SK-N-SH (cell line): ENCODE results near the gene NGLY1. TPM values are rescaled to one million over a fixed set of nuclear protein-coding genes. Genes with fewer than 3 reads are reported as not detected.
A peak's percentile ranks its signal among the peaks of the same experiment; 100 is the strongest.

Experiments used
- CTCF ChIA-PET: fragments of 300-600, 350-600 bp; formaldehyde crosslinking; extraction: SDS; loops from one replicate; lab custom pipeline; 2021; lab: Yijun Ruan, JAX
- POLR2A ChIA-PET: fragments of 350-600 bp; sonication (Branson Sonifier 250); formaldehyde crosslinking; extraction: SDS; loops from one replicate; lab custom pipeline; 2020; ENCODE audit warnings: antibody characterized with exemption, inconsistent platforms; lab: Yijun Ruan, JAX
- DNase-seq: peaks from one replicate; pipeline ENCODE4 v3.0.0; 2012
- H2AFZ ChIP-seq: fragments of 200-600 bp; sonication (generic); 2 replicates; pipeline ENCODE4 v1.8.1; 2016; ENCODE audit warnings: antibody characterized with exemption, mild to moderate bottlenecking, low read depth
- H3F3A ChIP-seq: fragments of 200-600 bp; sonication (generic); replicated peaks from 2 replicates; pipeline ENCODE3; 2016; ENCODE audit warnings: antibody characterized with exemption, mild to moderate bottlenecking; ENCODE audit not compliant: insufficient read depth
- H3K27ac ChIP-seq, 2 experiments: fragments of 200-500 bp in 1 of 2; fragments of 200-600 bp in 1 of 2; sonication (Bioruptor generic) in 1 of 2; sonication (generic), shearing (Covaris generic) in 1 of 2; 2 replicates each; pipeline versions ENCODE4 v1.5.1 to v1.6.1; 2014 to 2016; ENCODE audit warnings: low read depth in 2 of 2, inconsistent platforms in 1 of 2, low read length in 1 of 2, mild to moderate bottlenecking in 1 of 2, mixed read lengths in 1 of 2
- H3K27me3 ChIP-seq: fragments of 200-600 bp; sonication (generic), shearing (Covaris generic); 2 replicates; pipeline ENCODE4 v1.6.1; 2016; ENCODE audit warnings: mixed run types; ENCODE audit not compliant: insufficient read depth
- H3K36me3 ChIP-seq, 2 experiments: fragments of 200-500 bp in 1 of 2; fragments of 200-600 bp in 1 of 2; sonication (Bioruptor generic) in 1 of 2; sonication (generic) in 1 of 2; replicated peaks in 1 of 2; 2 replicates each; pipeline versions ENCODE3 to v1.5.1; 2014 to 2016; ENCODE audit warnings: low read length in 1 of 2, mild to moderate bottlenecking in 1 of 2; ENCODE audit not compliant: insufficient read depth in 2 of 2, control insufficient read depth in 1 of 2
- H3K4me1 ChIP-seq, 2 experiments: fragments of 200-500 bp in 1 of 2; fragments of 200-600 bp in 1 of 2; sonication (Bioruptor generic) in 1 of 2; sonication (generic), shearing (Covaris generic) in 1 of 2; 2 replicates each; pipeline versions ENCODE4 v1.5.1 to v1.6.1; 2014 to 2016; ENCODE audit warnings: low read depth in 1 of 2, low read length in 1 of 2, mixed run types in 1 of 2; ENCODE audit not compliant: insufficient read depth in 2 of 2, control insufficient read depth in 1 of 2
- H3K4me2 ChIP-seq: fragments of 200-600 bp; sonication (generic), shearing (Covaris generic); 2 replicates; pipeline ENCODE4 v1.6.1; 2017; ENCODE audit warnings: mixed run types
- H3K4me3 ChIP-seq, 2 experiments: fragments of 200-500 bp in 1 of 2; fragments of 200-600 bp in 1 of 2; sonication (Bioruptor generic) in 1 of 2; sonication (generic), shearing (Covaris generic) in 1 of 2; 2 replicates each; pipeline versions ENCODE4 v1.5.1 to v1.8.1; 2014 to 2016; ENCODE audit warnings: low read depth in 2 of 2, inconsistent platforms in 1 of 2, low read length in 1 of 2, mild to moderate bottlenecking in 1 of 2, mixed read lengths in 1 of 2, moderate library complexity in 1 of 2
- H3K79me2 ChIP-seq: fragments of 200-600 bp; sonication (generic); 2 replicates; pipeline ENCODE4 v1.8.1; 2017; ENCODE audit warnings: mild to moderate bottlenecking; ENCODE audit not compliant: insufficient read depth
- H3K9ac ChIP-seq: fragments of 200-600 bp; sonication (generic); 2 replicates; pipeline ENCODE4 v1.6.1; 2017; ENCODE audit warnings: mixed run types
- H3K9me2 ChIP-seq: fragments of 200-600 bp; sonication (generic); 2 replicates; pipeline ENCODE4 v1.6.1; 2017; ENCODE audit warnings: mixed run types
- H3K9me3 ChIP-seq: fragments of 200-600 bp; sonication (generic); 2 replicates; pipeline ENCODE4 v1.6.1; 2017; ENCODE audit warnings: mixed run types, mild to moderate bottlenecking, moderate library complexity
- H4K20me1 ChIP-seq: fragments of 200-600 bp; sonication (generic); 2 replicates; pipeline ENCODE4 v1.6.1; 2017; ENCODE audit warnings: mild to moderate bottlenecking, mixed run types; ENCODE audit not compliant: insufficient read depth
- ELF1 ChIP-seq: IDR thresholded peaks from 2 replicates; pipeline ENCODE4 v1.4.0; 2012
- JUND ChIP-seq: IDR thresholded peaks from 2 replicates; pipeline ENCODE4 v1.4.0; 2012
- MAX ChIP-seq: IDR thresholded peaks from 2 replicates; pipeline ENCODE4 v1.4.0; 2012; ENCODE audit warnings: low read depth
- RCOR1 ChIP-seq: fragments of 150-350 bp; IDR thresholded peaks from 2 replicates; pipeline ENCODE4 v1.6.1; 2017; ENCODE audit warnings: antibody characterized with exemption, low read length
- REST ChIP-seq: IDR thresholded peaks from 2 replicates; pipeline ENCODE4 v1.6.1; 2012; ENCODE audit warnings: mild to moderate bottlenecking, low read depth, low read length, moderate library complexity
- TAF1 ChIP-seq: IDR thresholded peaks from 2 replicates; pipeline ENCODE4 v1.6.1; 2012; ENCODE audit warnings: low read depth, mild to moderate bottlenecking, low read length, moderate library complexity, borderline replicate concordance
- YY1 ChIP-seq: IDR thresholded peaks from 2 replicates; pipeline ENCODE4 v1.4.0; 2012; ENCODE audit warnings: low read depth, mild to moderate bottlenecking
- WGBS: methylation state at CpG from one replicate; pipeline ENCODE4 v1.1.6; 2017; ENCODE audit warnings: low lambda C conversion rate; 5-methylcytosine and 5-hydroxymethylcytosine counted together
- polyA plus RNA-seq, 3 experiments: library from polyadenylated mRNA; depleted of rRNA; stranded (reverse); fragments of >200 nt; gene quantifications; 2 replicates each; pipeline ENCODE4 v1.2.3, GENCODE V29; 2012

NGLY1 gene
- polyA plus RNA-seq, 1 of the 3 experiments (the other 2 are of a cell fraction): 6.0 TPM

GRCh38 chr3:25747033-25747432 lies 36.2 kb downstream of the NGLY1 start (continued):
- TF ChIP-seq REST: no peak

- no peaks in the 10 kb centered on the region for H3K9me2 ChIP-seq
- no peak overlapping the region for H3K4me2 ChIP-seq
- no peaks in the 10 kb centered on the region for H3K27me3 ChIP-seq
- no peak for DNase-seq
- no peak overlapping the region for H3K27ac ChIP-seq
- no peaks in the 10 kb centered on the region for H4K20me1 ChIP-seq
- 95% methylated on average over 3 of the region's 3 CpGs for WGBS
- no peak overlapping the region for H2AFZ ChIP-seq
- no peaks in the 10 kb centered on the region for H3K9me3 ChIP-seq
- no peaks in the 10 kb centered on the region for H3K79me2 ChIP-seq
- no peak overlapping the region for H3K4me3 ChIP-seq
- no peak for TF ChIP-seq JUND
- no peak for TF ChIP-seq RCOR1
- ChIA-PET CTCF (interaction anchor here (0.6 kb wide), 1 partner anchor 97 kb away, joined by 3 read pairs; no protein-coding TSS in a partner anchor), POLR2A (no interaction called here)
- no peaks in the 10 kb centered on the region for H3F3A ChIP-seq
- H3K4me1 ChIP-seq: no peaks in the 10 kb centered on the region
- H3K9ac ChIP-seq: no peak overlapping the region
- H3K36me3 ChIP-seq: peaks cover 36 to 44% of the 10 kb centered on the region in 2 experiments
Measured at GRCh38 chr3:25744470-25744869, 38.8 kb downstream of the NGLY1 start.

DNA sequence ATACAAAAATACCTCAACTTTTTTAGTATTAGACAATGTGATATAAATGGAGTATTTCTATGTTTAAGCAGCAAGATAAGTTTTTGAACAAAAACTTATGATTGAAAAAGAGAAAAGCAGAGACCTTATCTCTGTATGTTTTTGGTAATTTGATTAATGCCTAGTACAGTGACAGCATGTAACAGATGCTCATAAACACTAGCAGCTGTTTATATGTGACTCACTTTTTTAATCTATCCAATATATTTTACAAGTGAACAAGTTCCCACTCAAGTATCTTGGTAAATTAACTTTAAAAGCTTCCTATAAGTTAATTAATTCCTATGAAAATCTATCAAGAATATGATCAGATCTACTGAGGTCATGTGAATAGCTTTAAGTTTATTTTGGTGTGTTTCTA lies 55.1 kb downstream of the NGLY1 start:
- Histone ChIP-seq H3K36me3 (peaks cover 31 to 57% of the 10 kb centered on the region in 2 experiments), H2AFZ (no peak overlapping the region), H3K9me2 (no peaks in the 10 kb centered on the region), H3K79me2 (no peaks in the 10 kb centered on the region), H3K4me3 (no peak overlapping the region), H3K27ac (no peak overlapping the region), H3K9ac (no peak overlapping the region), H3K4me2 (no peak overlapping the region), H3F3A (no peaks in the 10 kb centered on the region), H4K20me1 (no peaks in the 10 kb centered on the region), H3K27me3 (no peaks in the 10 kb centered on the region), H3K4me1 (peaks cover 0 to 2% of the 10 kb centered on the region in 2 experiments; a peak in 2 of 4 replicates), H3K9me3 (no peaks in the 10 kb centered on the region)
- POLR2A ChIA-PET: no interaction called here
- peak; percentile 17 for DNase-seq
- CTCF ChIA-PET: interaction anchor here (1.2 kb wide), 1 partner anchor 80 kb away, joined by 5 read pairs; no protein-coding TSS in a partner anchor
- no peak for TF ChIP-seq YY1
- TF ChIP-seq ELF1: no peak
- no peak for TF ChIP-seq JUND
- TF ChIP-seq MAX: no peak
- no peak for TF ChIP-seq TAF1
- peak; percentile 25; the same call in 1 of the 2 replicates for TF ChIP-seq RCOR1
